ENCODE data around the gene VTI1A. TPM values are rescaled to one million over a fixed set of nuclear protein-coding genes. Genes with fewer than 3 reads are reported as not detected.

Gene VTI1A
- total and polyA plus RNA-seq, 7 donors = 10.8 to 80.3 (median 36.8) TPM

- Histone ChIP-seq H3K27ac (no peak overlapping the region), H3K9me3 (no peaks in the 10 kb centered on the region), H3K4me3 (no peak overlapping the region), H3K27me3 (no peaks in the 10 kb centered on the region), H3K4me1 (no peaks in the 10 kb centered on the region), H3K36me3 (no peaks in the 10 kb centered on the region)
- intact Hi-C loops (cut with DNase I) = no loop called here
- 96% methylated on average over 2 of the region's 2 CpGs for WGBS, 2 donors
- TF ChIP-seq CTCF (IDR thresholded peaks at IDR 0.05) (no peak), POLR2AphosphoS5 (IDR thresholded peaks at IDR 0.05) (no peak), EP300 (IDR thresholded peaks at IDR 0.05) (no peak), POLR2A (IDR thresholded peaks at IDR 0.05) (no peak)
- no peak for DNase-seq
These were observed 37.4 kb downstream of the VTI1A start for GRCh38 chr10:112484399-112484798.

GRCh38 chr10:112487964-112488363 lies 40.9 kb downstream of the VTI1A start:
- intact Hi-C loops (cut with DNase I) = no loop called here
- no peak for DNase-seq
- H3K27ac ChIP-seq = no peak overlapping the region
- no peaks in the 10 kb centered on the region for H3K27me3 ChIP-seq
- peaks cover 0 to 12% (median 6%) of the 10 kb centered on the region in 4 donors for H3K4me1 ChIP-seq
- H3K4me3 ChIP-seq = no peak overlapping the region
- no peaks in the 10 kb centered on the region for H3K9me3 ChIP-seq
- no peak for TF ChIP-seq CTCF (IDR thresholded peaks at IDR 0.05)
- no peak for TF ChIP-seq EP300 (IDR thresholded peaks at IDR 0.05)
- TF ChIP-seq POLR2AphosphoS5 (IDR thresholded peaks at IDR 0.05) = no peak
- no peak for TF ChIP-seq POLR2A (IDR thresholded peaks at IDR 0.05)
- H3K36me3 ChIP-seq = no peaks in the 10 kb centered on the region

- no peaks in the 10 kb centered on the region for H3K9me3 ChIP-seq
- DNase-seq = no peak
- TF ChIP-seq POLR2A (IDR thresholded peaks at IDR 0.05) (no peak), EP300 (IDR thresholded peaks at IDR 0.05) (no peak), POLR2AphosphoS5 (IDR thresholded peaks at IDR 0.05) (no peak), CTCF (IDR thresholded peaks at IDR 0.05) (no peak)
- H3K4me3 ChIP-seq = no peak overlapping the region
- H3K27me3 ChIP-seq = no peaks in the 10 kb centered on the region
- no peaks in the 10 kb centered on the region for H3K36me3 ChIP-seq
- WGBS, 2 donors = 43 to 66% methylated on average over 2 of the region's 2 CpGs
- H3K27ac ChIP-seq = no peak overlapping the region
- intact Hi-C loops (cut with DNase I) = no loop called here
- peaks cover 0 to 12% (median 6%) of the 10 kb centered on the region in 4 donors for H3K4me1 ChIP-seq
These were observed 43.5 kb downstream of the VTI1A start for GRCh38 chr10:112490545-112490944.

- DNase-seq = no peak
- Histone ChIP-seq H3K36me3 (no peaks in the 10 kb centered on the region), H3K4me3 (no peak overlapping the region), H3K4me1 (peaks cover 0 to 12% (median 6%) of the 10 kb centered on the region in 4 donors), H3K9me3 (no peaks in the 10 kb centered on the region), H3K27ac (no peak overlapping the region), H3K27me3 (no peaks in the 10 kb centered on the region)
- intact Hi-C loops (cut with DNase I) = no loop called here
- TF ChIP-seq CTCF (IDR thresholded peaks at IDR 0.05) (no peak), POLR2A (IDR thresholded peaks at IDR 0.05) (no peak), POLR2AphosphoS5 (IDR thresholded peaks at IDR 0.05) (no peak), EP300 (IDR thresholded peaks at IDR 0.05) (no peak)
These were observed 44.1 kb downstream of the VTI1A start for GRCh38 chr10:112491144-112491543.

GRCh38 chr10:112492736-112493135 lies 45.7 kb downstream of the VTI1A start:
- Histone ChIP-seq H3K27ac (no peak overlapping the region), H3K27me3 (no peaks in the 10 kb centered on the region), H3K4me3 (no peak overlapping the region), H3K4me1 (peaks cover 0 to 16% (median 6%) of the 10 kb centered on the region in 4 donors), H3K36me3 (no peaks in the 10 kb centered on the region), H3K9me3 (no peaks in the 10 kb centered on the region)
- 19 to 80% methylated on average over 6 of the region's 6 CpGs for WGBS, 2 donors
- TF ChIP-seq CTCF (IDR thresholded peaks at IDR 0.05) = no peak
- no peak for TF ChIP-seq POLR2AphosphoS5 (IDR thresholded peaks at IDR 0.05)
- no peak for TF ChIP-seq EP300 (IDR thresholded peaks at IDR 0.05)
- TF ChIP-seq POLR2A (IDR thresholded peaks at IDR 0.05) = no peak
- no peak for DNase-seq
- intact Hi-C loops (cut with DNase I) = no loop called here

All from sigmoid colon (tissue), 7 donors.